ENCODE measurements around the gene RNF14.
"Not testable (repeated sequence)": the region's sequence is repeated elsewhere in the genome, so short reads cannot be mapped to it uniquely, and the experiment has no call there.

The RNF14 gene

DNA sequence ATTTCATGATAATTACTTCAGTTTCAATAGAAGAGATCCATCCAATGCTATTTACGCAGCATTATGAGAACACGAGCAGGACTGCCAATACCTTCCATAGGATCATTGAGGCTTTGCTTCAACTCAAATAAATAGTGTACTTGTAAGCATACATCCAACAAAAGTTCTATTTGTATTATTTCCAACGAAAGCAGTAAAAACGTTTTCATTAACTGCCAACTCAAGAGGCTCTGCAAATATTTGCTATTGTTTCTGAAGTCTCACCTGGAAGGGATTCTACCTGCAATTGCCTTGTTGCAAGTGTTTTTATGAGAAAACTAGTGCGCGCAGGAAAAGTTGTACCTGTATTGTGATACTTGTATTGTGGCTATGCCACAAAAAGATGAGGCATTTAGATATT is 54.9 kb downstream of the RNF14 start:
- peaks cover 6% of the 10 kb centered on the region for H3K9me3 Mint-ChIP-seq
- peaks cover 7% of the 10 kb centered on the region for H3K36me3 Mint-ChIP-seq (ENCODE audit: low read depth)
- no peak overlapping the region for H3K4me3 Mint-ChIP-seq
- DNase-seq (ENCODE audit: low spot score) = no peak
- no peak overlapping the region for H3K27ac Mint-ChIP-seq
- peaks cover 22% of the 10 kb centered on the region for H3K4me1 Mint-ChIP-seq (ENCODE audit: low read depth)
- peaks cover 2% of the 10 kb centered on the region for H3K27me3 Mint-ChIP-seq (ENCODE audit: low read depth)

DNA sequence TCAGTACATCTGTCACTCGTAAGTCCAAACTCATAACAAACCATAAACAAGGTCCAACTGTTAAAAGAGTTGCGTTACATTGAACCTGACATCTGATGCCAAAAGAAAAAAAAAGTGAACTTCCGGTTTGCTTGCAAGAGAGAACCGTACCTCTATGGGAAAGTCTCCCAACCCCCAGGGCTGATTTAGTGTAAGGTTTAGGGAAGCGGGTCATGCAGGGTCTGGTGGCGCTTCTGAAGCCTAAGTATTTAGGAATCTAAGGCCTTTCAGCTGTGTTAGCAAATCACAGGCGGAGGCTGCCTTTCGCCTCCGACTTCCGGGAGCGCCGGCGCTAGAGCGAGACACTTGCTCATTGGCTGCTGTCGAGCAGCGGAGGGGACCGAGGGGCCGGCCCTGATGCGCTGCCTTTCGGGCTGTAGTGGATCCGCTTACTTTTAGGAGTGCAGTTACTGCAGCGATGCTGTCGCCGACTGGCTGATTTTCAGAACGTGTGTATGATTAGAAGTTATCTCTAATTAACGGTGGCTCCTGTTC is 55.9 kb downstream of the RNF14 start:
- Mint-ChIP-seq H3K4me1 (ENCODE audit: low read depth) (peaks cover 20% of the 10 kb centered on the region), H3K36me3 (ENCODE audit: low read depth) (peaks cover 7% of the 10 kb centered on the region), H3K27ac (peak overlapping the region; percentile 97), H3K9me3 (peaks cover 6% of the 10 kb centered on the region), H3K27me3 (ENCODE audit: low read depth) (peaks cover 2% of the 10 kb centered on the region), H3K4me3 (peak overlapping the region; percentile 81)
- peak; percentile 86 for DNase-seq (ENCODE audit: low spot score)

DNA sequence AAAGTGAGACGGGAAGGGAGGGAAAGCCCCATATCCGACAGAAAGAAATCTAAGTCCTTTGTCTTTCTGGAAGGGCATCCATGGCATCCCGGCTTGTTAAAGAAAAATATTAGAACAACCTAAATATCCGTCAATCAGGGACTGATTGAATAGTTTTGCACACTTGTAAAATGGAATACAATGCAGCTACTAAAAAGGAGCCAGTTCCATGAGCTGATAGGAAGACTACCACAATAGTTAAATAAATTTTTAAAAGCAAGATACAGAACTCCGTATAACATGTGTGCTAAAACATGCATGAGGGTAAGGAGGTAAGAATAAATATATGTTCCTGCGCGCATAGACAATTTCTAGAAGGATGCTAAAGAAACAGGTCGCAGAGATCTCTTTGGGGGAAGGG is 56.7 kb downstream of the RNF14 start:
- H3K4me1 Mint-ChIP-seq (ENCODE audit: low read depth) = peaks cover 18% of the 10 kb centered on the region
- DNase-seq (ENCODE audit: low spot score) = no peak
- no peaks in the 10 kb centered on the region for H3K36me3 Mint-ChIP-seq (ENCODE audit: low read depth)
- H3K9me3 Mint-ChIP-seq = no peaks in the 10 kb centered on the region
- H3K4me3 Mint-ChIP-seq = peak overlapping the region; percentile 81
- peaks cover 2% of the 10 kb centered on the region for H3K27me3 Mint-ChIP-seq (ENCODE audit: low read depth)
- peak overlapping the region; percentile 43 for H3K27ac Mint-ChIP-seq

DNA sequence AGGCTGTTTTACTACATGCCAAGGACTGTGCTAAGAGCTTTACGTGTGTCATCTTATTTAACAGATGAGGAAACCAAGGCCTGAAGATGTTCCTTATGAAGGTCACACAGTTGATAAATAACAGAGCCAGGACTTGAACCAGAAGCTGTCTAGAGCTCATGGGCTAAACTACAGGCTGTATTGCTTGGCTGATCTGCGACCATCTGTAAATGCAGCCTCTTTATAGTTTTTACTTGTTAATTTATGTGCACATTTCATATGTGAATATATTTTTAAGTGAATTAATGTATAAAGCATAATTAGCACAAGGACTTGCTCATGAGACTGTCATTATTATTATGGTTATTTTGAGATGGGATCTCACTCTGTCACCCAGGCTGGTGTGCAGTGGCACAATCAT is 63.2 kb downstream of the RNF14 start:
- Mint-ChIP-seq H3K4me3 (no peak overlapping the region), H3K27me3 (ENCODE audit: low read depth) (no peaks in the 10 kb centered on the region), H3K4me1 (ENCODE audit: low read depth) (peaks cover 6% of the 10 kb centered on the region), H3K36me3 (ENCODE audit: low read depth) (no peaks in the 10 kb centered on the region), H3K9me3 (no peaks in the 10 kb centered on the region), H3K27ac (no peak overlapping the region)
- DNase-seq (ENCODE audit: low spot score) = no peak

DNA sequence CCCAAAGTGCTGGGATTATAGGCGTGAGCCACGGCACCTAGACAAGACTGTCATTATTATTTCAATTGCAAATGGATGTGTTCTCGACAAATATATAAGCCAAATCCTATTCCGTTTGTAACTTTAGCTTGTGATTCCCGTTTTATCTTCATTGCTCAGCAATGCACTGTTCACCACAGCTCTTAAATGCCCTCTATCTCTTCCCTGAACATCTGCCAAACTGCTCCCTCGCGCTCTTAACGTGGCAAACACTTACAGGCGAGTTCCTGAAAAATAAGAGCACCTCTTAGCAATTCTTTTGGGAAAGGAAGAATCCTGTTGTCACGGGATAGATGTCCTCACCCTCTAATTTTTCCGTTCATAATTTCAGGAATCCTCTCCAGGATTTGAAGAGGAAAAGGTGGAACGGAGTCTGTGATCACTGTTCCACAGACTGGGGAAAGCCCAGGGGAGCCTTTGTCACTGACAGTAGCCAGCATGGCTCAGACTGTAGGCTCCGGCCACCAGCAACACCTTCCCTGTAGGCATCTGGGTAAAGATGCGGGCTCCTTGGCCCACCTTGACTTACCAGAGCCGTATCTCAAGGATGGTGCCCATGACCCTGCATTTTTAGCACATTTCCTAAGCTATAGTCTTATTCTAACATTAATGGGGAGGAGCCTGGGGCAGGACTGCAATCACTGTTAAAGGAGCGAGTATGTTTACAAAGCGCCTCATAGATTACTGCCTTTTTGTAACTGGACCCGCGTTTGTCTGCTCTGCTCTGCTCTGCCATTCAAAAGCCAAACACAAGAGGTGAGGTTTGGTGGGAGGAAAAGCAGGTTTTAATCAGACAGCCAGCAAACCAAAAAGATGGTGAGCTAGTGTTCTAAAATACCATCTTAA is 64.1 kb downstream of the RNF14 start:
- Mint-ChIP-seq H3K36me3 (ENCODE audit: low read depth) (no peaks in the 10 kb centered on the region), H3K27me3 (ENCODE audit: low read depth) (no peaks in the 10 kb centered on the region), H3K9me3 (no peaks in the 10 kb centered on the region), H3K4me3 (no peak overlapping the region), H3K4me1 (ENCODE audit: low read depth) (peaks cover 6% of the 10 kb centered on the region), H3K27ac (no peak overlapping the region)
- DNase-seq (ENCODE audit: low spot score) = no peak

DNA sequence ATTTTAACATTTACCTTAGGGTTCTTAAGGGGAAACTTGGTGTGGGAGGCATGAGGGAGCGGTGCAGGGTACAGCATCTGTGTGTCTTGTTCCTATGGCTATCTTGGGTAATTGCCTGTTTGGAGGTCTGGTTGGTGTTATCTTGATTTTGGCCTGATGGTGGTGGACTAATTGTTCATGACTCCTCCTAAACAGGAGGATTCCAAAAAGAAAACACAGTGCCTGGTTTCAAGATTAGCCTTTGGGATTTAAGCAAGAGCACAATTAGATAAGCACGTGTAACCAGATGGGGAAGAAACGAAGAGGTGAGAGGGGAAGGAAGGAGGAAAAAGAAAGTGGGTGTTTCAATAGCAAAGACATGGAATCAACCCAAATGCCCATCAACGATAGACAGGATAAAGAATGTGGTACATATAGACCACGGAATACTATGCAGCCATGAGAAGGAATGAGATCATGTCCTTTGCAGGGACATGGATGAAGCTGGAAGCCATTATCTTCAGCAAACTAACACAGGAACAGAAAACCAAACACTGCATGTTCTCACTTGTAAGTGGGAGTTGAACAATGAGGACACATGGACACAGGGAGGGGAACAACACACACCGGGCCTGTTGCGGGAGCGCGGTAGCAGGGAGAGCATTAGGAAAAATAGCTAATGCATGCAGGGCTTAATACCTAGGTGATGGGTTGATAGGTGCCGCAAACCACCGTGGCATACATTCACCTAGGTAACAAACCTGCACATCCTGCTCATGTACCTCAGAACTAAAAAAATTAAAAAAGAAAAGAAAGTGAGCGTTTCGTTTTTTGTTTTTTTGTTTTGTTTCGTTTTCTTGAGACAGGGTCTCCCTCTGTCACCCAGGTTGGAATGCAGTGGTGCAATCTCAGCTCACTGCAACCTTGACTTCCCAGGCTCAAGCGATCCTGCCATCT is 65.0 kb downstream of the RNF14 start:
- not testable (repeated sequence) for H3K4me1 Mint-ChIP-seq (ENCODE audit: low read depth); H3K4me3 Mint-ChIP-seq; H3K36me3 Mint-ChIP-seq (ENCODE audit: low read depth); H3K9me3 Mint-ChIP-seq; H3K27me3 Mint-ChIP-seq (ENCODE audit: low read depth); H3K27ac Mint-ChIP-seq; DNase-seq (ENCODE audit: low spot score)

DNA sequence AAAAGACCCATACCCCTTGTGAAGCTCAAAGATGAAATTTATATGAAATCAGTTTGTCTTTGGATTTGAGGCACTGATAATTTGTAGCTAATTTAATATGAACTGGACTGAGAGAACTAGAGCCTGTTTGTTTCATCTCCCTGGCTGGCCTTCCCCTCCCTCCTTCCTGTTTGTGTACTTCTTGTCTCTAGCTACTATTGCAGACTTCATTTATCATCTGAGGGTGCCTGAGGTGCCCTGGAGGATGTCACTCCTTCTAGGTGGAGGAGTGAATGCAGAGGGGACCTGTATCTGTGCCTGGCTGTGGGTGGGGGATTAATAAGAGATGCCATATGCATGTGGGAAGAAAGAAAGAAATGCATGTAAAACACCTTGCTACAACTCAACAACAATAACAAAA is 66.1 kb downstream of the RNF14 start:
- H3K27me3 Mint-ChIP-seq (ENCODE audit: low read depth) = no peaks in the 10 kb centered on the region
- H3K4me3 Mint-ChIP-seq = no peak overlapping the region
- DNase-seq (ENCODE audit: low spot score) = no peak
- H3K4me1 Mint-ChIP-seq (ENCODE audit: low read depth) = peaks cover 6% of the 10 kb centered on the region
- H3K27ac Mint-ChIP-seq = peak overlapping the region; percentile 39
- H3K36me3 Mint-ChIP-seq (ENCODE audit: low read depth) = no peaks in the 10 kb centered on the region
- no peaks in the 10 kb centered on the region for H3K9me3 Mint-ChIP-seq

DNA sequence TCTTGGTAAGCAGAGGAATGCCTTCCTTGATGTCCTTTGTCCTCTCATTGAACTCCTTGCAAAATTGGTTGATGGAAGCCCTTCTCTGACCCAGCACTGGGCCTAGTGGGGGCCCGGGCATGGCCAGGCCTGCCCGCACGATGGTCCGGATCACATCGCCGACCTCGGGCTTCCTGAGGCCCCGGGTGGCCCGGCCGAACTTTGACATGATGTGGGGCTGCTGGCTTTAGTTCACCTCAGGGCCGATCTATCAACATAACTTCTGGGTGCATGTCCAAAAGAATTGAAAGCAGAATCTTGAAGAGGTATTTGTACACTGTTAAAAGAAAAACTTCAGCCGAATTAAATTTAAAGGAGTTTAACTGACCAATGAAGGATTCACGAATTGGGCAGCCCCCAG is 68.0 kb downstream of the RNF14 start:
- DNase-seq (ENCODE audit: low spot score) = no peak
- H3K9me3 Mint-ChIP-seq = no peaks in the 10 kb centered on the region
- H3K36me3 Mint-ChIP-seq (ENCODE audit: low read depth) = no peaks in the 10 kb centered on the region
- H3K4me3 Mint-ChIP-seq = no peak overlapping the region
- H3K4me1 Mint-ChIP-seq (ENCODE audit: low read depth) = peaks cover 6% of the 10 kb centered on the region
- H3K27ac Mint-ChIP-seq = no peak overlapping the region
- H3K27me3 Mint-ChIP-seq (ENCODE audit: low read depth) = no peaks in the 10 kb centered on the region

DNA sequence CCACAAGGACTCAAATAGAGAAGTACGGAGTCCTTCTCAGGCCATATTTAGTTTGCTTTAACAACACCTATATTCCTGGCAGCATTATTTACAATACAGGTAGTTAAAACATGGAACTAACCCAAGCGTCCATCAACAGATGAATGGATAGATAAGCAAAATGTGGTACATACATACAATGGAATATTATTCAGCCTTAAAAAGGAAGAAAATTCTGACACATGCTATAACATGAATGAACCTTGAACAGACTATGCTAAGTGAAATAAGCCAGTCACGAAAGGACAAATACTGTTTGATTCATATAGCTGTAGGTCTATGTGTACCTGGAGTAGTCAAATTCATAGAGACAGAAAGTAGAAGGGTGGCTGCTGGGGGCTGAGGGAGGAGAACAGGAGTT is 68.7 kb downstream of the RNF14 start:
- not testable (repeated sequence) for H3K27ac Mint-ChIP-seq; H3K4me1 Mint-ChIP-seq (ENCODE audit: low read depth); H3K27me3 Mint-ChIP-seq (ENCODE audit: low read depth); H3K9me3 Mint-ChIP-seq; DNase-seq (ENCODE audit: low spot score); H3K4me3 Mint-ChIP-seq; H3K36me3 Mint-ChIP-seq (ENCODE audit: low read depth)

DNA sequence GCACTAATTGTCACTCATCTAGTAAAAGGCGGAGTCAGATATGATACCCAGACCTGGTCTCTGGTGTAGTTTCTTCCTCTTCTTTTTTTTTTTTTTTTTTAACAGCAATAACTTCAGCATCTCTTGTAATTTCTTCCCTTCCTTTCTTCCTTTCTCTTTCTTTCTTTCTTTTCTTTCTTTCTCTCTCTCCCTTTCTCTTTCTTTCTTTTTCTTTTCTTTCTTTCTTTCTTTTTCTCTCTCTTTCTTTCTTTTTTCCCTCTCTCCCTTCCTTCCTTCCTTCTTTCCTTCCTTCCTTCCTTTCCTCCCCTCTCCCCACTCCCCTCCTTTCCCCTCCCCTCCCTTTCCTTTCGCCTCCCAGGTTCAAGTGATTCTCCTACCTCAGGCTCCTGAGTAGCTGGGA is 69.8 kb downstream of the RNF14 start:
- Mint-ChIP-seq H3K4me3 (no peak overlapping the region), H3K27me3 (ENCODE audit: low read depth) (no peaks in the 10 kb centered on the region), H3K4me1 (ENCODE audit: low read depth) (peaks cover 6% of the 10 kb centered on the region), H3K27ac (no peak overlapping the region), H3K36me3 (ENCODE audit: low read depth) (no peaks in the 10 kb centered on the region), H3K9me3 (no peaks in the 10 kb centered on the region)
- DNase-seq (ENCODE audit: low spot score) = no peak

Measured in T-helper 2 cell treated with Interferon-gamma antibody and Interleukin-4, amounts not matched to agents 5 μg/mL and 100 μg/mL, for 36 hours (primary cell).